Amygdala (tissue), 56 donors: ENCODE measurements around the gene AURKA.

ENCODE experiments used
- DNase-seq, 56 donors: peaks; one replicate each; lab custom pipeline; 2025; lab: John Stamatoyannopoulos, UW

The AURKA gene

GRCh38 chr20:56392132-56392880, at the start of gene AURKA, which contains the start of gene CSTF1:
TSS of gene AURKA (minus strand) at chr20:56392215. CDS start at chr20:56388197, 4,018 bp downstream.
TSS of gene CSTF1 (plus strand) at chr20:56392645. CDS start at chr20:56395553, 2,908 bp downstream.
- DNase-seq = peak; percentile 89 to 99 (median 97)

GRCh38 chr20:56440346-56441007, 48.5 kb upstream of the AURKA start:
- DNase-seq = no peak

- peak in 1 of 56 donors; percentile 3 for DNase-seq
Observed at GRCh38 chr20:56439771-56440291, 47.8 kb upstream of the AURKA start.

DNA sequence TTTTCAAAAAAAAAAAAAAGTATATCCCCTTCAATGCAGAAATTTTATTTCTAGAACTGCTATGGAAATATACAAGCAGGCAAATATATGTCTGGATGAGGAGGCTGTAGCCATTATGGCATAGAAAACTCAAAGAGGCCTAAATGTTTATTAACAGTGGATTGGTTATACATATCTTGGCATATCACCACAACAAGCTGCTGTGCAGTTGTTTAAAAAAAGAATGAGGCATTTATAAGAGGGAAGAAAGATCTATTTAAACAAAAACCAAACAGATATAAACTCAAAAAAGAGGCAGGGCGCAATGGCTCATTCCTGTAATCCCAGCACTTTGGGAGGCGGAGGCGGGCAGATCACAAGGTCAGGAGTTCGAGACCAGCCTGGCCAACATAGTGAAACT, 46.3 kb upstream of the AURKA start:
- DNase-seq = no peak

GRCh38 chr20:56437196-56437960, 45.4 kb upstream of the AURKA start:
- DNase-seq = no peak

DNA sequence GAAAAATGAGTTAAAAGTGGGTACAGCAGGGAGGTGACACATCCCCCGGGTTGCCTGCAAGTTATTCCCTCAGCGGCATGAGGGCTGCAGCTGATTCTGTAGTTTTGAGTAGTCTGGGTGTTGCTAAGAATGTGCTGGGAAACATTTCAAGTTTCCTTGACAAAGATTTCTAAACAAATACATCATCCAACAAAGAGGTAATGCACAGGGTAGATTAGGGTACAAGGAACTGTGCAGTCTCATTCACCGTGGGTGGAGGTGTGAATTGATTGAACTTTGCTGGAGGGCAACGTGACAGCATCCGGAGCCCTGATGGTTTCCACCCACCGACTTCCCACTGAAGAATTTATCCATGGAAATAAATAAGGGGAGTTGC, 41.9 kb upstream of the AURKA start:
- DNase-seq = peak in 5 of 56 donors; percentile 10 to 44 (median 27)

DNA sequence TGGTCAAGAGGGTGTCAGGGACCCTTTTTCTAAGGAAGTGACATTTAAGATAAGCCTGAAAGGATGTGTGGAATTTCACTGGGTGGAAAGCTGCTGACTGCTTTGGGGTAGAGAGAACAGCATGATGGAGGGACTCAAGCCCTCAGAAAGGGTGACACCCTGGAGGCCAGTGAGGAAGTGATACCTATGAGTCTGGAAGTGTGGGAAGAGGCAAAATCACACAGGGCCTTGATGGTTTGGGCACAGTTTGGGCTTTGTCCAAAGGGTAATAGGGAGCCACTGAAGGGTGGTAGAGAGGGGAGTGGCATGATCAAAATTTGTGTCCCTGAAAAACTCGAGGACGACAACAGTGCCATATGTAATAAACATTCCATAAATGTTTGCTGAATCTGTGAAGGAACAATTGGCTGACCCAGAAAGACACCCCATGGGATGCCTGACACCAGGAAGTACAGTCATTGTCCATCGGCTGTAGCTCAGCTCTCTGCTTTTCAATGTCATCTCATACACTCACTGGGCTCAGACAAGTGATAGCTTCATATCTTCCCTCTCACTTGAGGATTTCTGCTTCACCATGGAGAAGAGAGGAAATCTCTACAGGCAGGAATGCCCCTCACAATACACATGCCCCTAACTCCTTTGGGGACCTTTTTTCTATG, 41.3 kb upstream of the AURKA start:
- DNase-seq = no peak

DNA sequence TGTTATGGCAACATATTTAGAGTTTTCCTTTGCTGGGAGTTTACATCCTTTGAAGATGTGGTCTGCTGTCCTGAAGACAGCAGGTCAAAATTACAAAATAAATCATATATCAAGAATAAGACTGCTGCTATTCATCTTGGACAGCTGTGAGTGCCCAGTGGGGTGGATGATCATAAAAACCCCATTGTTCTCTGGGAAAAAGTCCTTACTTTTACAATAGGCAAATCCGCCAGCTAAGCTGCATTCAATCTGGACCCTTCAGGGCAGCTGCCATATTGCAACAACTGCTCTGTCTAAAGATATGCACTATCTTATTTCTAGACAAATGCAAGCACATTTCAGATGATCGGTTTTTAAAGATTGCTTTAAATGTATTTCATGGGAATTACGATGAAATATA, 39.5 kb upstream of the AURKA start:
- no peak for DNase-seq

- no peak for DNase-seq
Observed at GRCh38 chr20:56430957-56431356, 38.9 kb upstream of the AURKA start.

GRCh38 chr20:56430461-56430860, 38.4 kb upstream of the AURKA start:
- DNase-seq = no peak

- no peak for DNase-seq
Observed at GRCh38 chr20:56429941-56430340, 37.9 kb upstream of the AURKA start.

DNA sequence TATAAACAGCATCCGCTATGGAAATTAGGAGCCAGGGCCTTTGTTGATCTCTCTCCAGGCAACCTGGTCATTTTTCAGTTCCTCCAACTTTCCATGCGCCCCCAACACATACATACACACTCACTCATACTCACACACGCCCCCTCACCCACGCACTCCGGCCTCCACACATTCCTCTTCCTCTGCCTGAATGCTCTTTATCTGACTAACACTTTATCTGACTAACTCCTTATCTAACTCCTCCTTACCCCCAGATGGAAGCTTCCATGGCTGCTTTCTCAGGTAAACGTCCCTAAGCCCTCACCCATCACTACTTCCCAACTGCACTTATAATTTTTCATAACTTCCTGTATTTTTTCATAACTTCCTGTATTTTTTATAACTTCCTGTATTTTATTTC, 37.5 kb upstream of the AURKA start:
- no peak for DNase-seq

GRCh38 chr20:56428881-56429280, 36.9 kb upstream of the AURKA start:
- no peak for DNase-seq

DNA sequence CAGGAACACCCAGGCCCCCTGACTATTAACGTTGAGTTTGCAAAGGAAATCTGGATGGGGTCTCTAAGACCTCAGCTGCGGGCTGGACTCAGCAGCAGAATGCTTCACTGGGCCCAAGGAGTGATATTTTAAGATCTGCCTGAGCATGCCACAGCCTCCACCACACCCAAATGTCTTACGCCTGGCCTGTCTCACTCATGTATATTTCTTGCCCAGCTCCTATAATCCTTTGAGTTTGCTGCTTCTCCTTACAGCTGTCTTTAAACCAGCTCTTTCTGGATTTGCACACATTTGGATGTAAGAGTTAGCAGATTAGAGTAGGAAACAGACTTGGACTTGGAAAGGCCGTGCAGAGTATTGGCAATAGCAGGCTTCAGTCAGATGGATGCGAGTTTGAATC, 36.4 kb upstream of the AURKA start:
- DNase-seq = no peak

- no peak for DNase-seq
Observed at GRCh38 chr20:56427797-56428196, 35.8 kb upstream of the AURKA start.

GRCh38 chr20:56426926-56427325, 34.9 kb upstream of the AURKA start:
- no peak for DNase-seq

- DNase-seq = no peak
Observed at GRCh38 chr20:56426026-56426425, 34.0 kb upstream of the AURKA start.

DNA sequence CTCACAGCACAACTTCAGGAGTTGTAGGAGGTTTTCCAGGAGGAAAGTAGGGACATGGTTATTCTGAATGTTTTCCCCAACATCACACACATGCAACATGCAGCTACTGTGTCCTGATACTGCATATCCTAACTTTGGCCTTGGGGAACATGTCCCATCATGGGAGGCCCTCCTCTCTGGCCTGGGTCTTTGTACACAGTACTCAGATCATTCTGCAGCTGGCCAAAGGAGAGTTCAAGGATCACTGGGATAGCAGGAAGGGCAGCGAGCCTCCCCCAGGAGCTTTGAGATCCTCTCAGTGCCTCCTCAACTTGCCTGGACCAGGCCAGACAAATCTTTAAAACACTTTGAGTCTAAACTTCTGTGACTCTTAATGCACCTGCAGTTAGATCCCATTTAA, 32.9 kb upstream of the AURKA start:
- DNase-seq = no peak

DNA sequence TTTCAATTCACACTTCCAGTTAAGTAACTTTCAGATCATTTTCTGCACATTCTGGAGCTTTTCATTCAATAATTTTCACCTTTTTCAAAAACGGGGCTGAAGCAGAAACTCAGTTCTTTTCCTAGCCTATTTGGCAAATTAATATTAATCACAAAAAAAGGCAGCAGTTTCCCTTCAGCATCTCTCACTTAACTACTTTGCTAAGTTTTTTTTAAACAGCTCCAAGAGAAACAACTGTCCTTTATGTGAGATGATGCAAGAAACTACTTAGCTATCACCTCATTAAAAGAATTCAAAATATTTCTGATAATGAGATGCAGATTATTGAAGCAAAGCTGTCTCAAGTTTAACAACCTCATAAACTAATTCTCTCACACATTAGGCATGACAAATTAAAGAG, 31.9 kb upstream of the AURKA start:
- no peak for DNase-seq

GRCh38 chr20:56423211-56423610, 31.2 kb upstream of the AURKA start:
- DNase-seq = no peak

DNA sequence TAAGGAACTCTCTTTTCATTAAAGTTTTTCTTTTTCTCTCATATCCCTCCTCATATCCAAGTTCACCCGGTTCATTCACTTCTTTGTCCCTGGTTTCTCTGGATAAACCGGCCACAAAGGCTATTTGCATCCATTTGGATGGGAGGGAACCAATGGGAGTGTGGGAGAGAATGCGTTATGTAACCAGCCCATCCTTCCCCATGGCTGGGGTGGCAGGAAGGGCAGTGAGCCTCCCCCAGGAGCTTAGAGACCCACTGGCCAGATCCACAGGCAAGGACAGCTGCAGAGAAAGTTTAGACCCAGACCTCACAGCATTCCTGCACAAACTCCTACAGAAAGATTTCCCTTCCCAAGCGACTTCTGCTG, 30.8 kb upstream of the AURKA start:
- no peak for DNase-seq
